Epithelial cell of proximal tubule (primary cell): Measurements from ENCODE around the gene FYN. TPM values are rescaled to one million over a fixed set of nuclear protein-coding genes. Genes with fewer than 3 reads are reported as not detected.

Source experiments
- DNase-seq: peaks from one replicate; pipeline ENCODE4 v3.0.0-alpha.2; 2011; ENCODE audit warnings: low read depth
- H3K4me3 ChIP-seq: 2 replicates; pipeline ENCODE4 v1.5.1; 2011; ENCODE audit warnings: low read depth, mild to moderate bottlenecking, low read length
- total RNA-seq: library from RNA; depleted of rRNA; stranded (reverse); fragments of >200 nt; gene quantifications from 2 replicates; pipeline ENCODE4 v1.2.3, GENCODE V29; 2015
- TF ChIP-seq, protein P1 (sequence below): conservative IDR thresholded peaks from 2 replicates; pipeline ENCODE4 v1.5.1; 2012; ENCODE audit warnings: low read depth, mild to moderate bottlenecking, low read length

The FYN gene
- total RNA-seq, 1 donor from 2014 or later, result 55.4 TPM

DNA sequence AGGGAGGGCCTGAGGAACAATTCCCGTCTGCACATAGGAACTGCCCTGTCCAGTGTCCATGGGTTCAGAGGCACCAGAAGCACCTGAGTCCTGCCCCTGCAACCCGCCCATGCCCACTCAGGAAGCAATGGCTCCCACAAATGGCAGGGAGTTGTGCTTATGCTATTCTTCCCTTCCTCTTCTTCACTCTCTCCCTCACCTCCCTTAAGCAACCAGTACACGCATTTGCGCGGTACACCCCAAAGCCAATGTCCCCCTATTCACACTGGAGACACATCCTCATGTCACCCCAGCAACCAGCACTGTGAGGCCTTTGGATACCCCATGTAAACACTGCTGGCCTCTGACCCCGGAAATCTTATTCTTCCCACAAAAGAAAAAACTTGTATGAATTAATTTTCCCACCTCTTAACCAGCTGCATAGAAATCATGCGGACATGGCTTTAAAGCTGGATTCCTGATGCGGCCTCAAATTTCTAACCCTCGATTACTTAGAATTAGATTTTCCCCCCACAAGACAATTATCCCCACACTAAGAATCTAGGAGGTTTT is 30.9 kb downstream of the FYN start:
- no peak overlapping the region for H3K4me3 ChIP-seq
- DNase-seq, result no peak
- TF ChIP-seq, protein P1, sequence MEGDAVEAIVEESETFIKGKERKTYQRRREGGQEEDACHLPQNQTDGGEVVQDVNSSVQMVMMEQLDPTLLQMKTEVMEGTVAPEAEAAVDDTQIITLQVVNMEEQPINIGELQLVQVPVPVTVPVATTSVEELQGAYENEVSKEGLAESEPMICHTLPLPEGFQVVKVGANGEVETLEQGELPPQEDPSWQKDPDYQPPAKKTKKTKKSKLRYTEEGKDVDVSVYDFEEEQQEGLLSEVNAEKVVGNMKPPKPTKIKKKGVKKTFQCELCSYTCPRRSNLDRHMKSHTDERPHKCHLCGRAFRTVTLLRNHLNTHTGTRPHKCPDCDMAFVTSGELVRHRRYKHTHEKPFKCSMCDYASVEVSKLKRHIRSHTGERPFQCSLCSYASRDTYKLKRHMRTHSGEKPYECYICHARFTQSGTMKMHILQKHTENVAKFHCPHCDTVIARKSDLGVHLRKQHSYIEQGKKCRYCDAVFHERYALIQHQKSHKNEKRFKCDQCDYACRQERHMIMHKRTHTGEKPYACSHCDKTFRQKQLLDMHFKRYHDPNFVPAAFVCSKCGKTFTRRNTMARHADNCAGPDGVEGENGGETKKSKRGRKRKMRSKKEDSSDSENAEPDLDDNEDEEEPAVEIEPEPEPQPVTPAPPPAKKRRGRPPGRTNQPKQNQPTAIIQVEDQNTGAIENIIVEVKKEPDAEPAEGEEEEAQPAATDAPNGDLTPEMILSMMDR, result no peak

DNA sequence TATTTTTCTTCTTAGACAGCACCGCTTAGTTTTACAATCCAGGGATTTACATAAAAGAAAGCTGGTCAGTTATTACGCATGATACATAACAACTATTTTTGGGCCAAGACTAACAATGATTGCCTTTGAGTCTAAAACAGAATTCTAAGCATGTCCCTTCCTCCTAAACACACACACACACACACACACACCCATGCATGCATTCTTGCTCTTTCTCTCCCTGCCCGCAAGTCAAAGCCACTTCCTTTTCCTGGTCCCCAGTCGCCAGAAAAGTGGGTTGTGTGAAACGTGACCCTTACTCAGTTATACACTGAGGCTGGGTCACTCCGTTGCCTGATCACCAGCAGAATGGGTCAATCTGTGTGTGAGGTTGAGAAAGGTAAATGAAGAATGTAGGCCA is 31.4 kb downstream of the FYN start:
- no peak overlapping the region for H3K4me3 ChIP-seq
- no peak for DNase-seq
- TF ChIP-seq, protein P1, result no peak

DNA sequence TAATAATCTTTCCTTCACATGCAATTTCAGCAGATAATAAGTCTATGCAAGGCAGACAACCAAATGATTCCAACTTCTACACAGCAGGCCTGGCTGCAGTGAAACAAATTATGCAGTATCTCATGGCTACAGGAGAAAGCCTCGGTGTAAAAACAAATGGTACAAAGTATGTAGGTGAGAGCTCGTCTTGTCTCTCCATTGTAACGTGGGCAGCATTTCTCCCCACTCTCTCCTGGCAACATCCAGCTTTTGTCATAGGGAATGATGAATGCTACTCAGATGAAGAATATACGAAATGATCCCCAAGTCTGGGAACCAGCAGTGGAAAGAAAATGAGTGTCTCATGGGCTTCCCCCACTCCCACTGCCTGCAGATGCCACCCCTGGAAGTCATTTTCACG is 32.4 kb downstream of the FYN start:
- H3K4me3 ChIP-seq, result no peak overlapping the region
- TF ChIP-seq, protein P1, result no peak
- no peak for DNase-seq

DNA sequence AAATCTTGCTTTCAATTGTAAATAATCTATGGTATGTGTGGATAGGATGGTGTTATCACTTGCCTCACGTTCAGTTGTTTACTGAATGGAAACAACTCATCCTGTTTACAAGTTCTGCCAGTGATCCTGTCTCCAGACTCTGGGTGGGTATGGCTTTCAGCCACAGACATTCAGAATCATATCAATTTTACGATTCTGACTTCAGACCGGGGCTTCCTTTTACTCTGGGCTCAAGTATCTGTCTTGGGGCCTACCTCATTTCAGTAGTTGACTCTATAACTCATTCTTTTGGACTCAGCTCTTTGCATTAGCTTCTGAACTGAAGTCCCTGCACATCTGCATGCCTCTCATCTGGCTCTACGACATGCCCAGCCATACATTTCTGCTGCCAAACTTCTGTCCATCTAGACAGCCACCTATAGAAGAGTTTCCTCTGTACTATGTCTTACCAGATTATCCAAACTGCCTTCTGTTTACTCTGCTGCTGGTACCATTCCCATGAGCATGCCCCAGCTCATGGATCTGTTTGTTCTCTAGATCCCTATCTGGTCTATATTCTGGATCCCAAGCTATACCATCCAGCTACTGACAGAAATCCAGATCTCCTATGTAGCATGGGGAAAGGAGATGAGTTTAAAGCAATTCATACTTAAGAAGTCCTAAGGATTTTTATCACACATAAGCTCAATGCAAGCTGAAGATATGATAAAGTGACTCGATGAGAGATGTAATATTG is 34.3 kb downstream of the FYN start:
- TF ChIP-seq, protein P1, result no peak
- DNase-seq, result no peak
- no peak overlapping the region for H3K4me3 ChIP-seq

DNA sequence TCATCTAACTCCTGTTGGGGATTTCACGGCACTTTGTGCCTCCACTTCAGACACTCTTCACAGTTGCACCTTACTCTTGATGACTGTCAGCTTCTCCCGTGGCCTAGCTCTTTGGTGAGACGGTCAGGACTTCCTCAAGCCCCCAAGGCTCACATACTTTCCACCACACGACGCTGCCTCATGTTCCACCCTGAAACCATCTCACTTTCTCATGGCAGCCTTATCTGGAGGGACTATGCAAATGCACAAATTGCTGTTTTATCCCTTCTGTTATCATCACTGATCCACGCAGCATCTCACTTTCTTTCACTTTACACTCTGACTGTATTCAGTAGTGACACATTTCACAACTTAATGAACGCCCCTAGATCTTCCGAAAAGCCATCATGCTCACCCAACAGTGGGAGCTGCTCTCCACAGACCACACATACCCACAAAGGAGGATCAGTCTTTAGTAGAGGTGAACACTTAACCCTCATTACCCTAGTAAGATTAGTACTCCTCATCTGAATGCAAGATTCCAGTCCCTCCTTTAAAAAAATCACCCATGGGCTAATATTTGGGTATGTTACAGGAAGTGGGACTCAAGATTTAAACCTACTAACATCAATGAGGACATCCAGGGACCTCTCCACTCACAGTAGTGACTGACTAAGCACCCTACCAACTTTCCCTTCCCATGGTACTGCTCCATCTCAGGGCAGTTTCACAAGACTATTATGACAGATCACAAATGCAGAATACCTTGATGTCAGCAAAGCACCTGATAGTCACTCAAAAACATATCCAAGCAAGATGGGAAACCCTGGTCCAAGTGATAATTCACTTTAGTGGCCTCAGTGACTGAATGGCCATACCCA is 35.4 kb downstream of the FYN start:
- no peak for DNase-seq
- TF ChIP-seq, protein P1, result no peak

DNA sequence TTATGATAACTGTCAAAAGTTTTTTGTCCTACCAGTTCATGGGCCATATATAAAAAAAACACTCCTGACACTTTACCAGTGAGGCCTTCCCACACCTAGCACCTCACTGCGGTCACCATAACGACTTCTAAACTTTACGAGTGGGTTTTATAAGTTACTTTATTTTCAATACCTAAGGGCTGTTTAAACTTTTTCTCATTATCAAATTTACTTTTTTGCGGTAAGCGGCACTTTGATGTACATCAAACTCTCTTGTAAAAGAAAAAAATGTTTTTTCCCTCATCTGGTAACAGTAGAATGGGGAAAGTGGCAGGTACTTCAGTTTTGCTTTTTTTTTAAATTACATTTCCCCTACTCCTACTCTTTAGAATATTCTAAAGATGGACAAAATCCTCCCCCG is 36.2 kb downstream of the FYN start:
- TF ChIP-seq, protein P1, result no peak
- no peak overlapping the region for H3K4me3 ChIP-seq
- DNase-seq, result no peak

More for the DNA sequence above, 35.4 kb downstream of the FYN start:
- no peak overlapping the region for H3K4me3 ChIP-seq
